ENCODE measurements around the gene ST3GAL3. TPM values are rescaled to one million over a fixed set of nuclear protein-coding genes. Genes with fewer than 3 reads are reported as not detected.

Gene ST3GAL3
- total and polyA plus RNA-seq, 2 of the 13 experiments (the other 11 are each of a cell fraction or from before 2014, with no cell fraction given) = 5.1 to 8.1 TPM

DNA sequence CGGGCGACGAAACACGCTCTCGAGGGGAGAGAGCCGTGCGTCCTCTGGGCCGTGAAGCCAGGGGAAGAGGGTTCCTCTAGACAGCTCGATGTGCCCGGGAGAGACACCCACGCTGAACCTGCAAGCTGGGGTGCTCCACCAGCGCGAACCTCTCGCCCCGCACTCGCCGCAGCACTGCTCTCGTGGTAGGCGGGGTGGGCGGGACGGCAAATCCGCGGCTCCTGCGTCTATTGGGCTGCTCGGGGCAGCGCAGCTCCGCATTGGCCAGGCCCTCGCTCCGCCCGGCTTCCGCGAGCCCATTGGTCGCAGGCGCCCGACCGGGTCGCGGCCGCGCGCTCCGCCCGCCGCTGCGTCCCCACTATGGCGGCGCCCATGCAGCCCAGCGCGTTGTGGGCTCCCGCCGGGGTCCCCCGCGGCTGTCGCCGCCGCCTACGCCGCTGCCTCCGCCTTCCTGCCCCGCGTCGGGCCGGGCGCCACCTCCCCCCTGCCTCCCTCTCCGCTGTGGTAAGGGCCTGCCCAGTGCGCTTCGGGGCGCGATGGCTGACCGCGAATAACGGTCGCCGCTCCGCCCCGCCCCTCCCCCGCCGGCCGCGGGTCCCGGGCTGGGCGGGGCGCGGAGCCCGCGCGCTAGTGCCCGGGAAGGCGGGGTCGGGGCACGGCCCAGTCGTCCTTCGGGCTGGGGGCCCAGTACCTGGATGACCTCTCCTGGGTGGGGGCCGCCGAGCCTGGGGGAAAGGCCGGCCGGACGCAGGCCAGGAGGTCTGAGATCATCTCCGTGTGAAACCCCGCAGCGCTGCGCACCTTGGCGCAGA is at the start of gene ST3GAL3 (continued):
- TF ChIP-seq ZNF772 (CRISPR knock-in tag; IDR thresholded peaks at IDR 0.05) (peak; percentile 66; the same call in 1 of the 2 replicates), TFDP1 (CRISPR knock-in tag; IDR thresholded peaks at IDR 0.05; ENCODE audit: borderline replicate concordance) (peak; percentile 86), ZNF713 (CRISPR knock-in tag; IDR thresholded peaks at IDR 0.05) (peak; percentile 93; the same call in 1 of the 2 replicates), ZEB1 (IDR thresholded peaks at IDR 0.05; ENCODE audit: insufficient replicate concordance, low read depth) (peak; percentile 38), ZIK1 (CRISPR knock-in tag; IDR thresholded peaks at IDR 0.05; ENCODE audit: borderline replicate concordance, low read depth) (peak; percentile 84; the same call in 1 of the 2 replicates), PPARG (CRISPR knock-in tag; conservative IDR thresholded peaks at IDR 0.05) (peak; percentile 41; the same call in 1 of the 2 replicates), ONECUT2 (CRISPR knock-in tag; IDR thresholded peaks at IDR 0.05) (no peak), MED8 (CRISPR knock-in tag; IDR thresholded peaks at IDR 0.05; ENCODE audit: insufficient replicate concordance) (peak; percentile 36), RFXAP (CRISPR knock-in tag; IDR thresholded peaks at IDR 0.05; ENCODE audit: borderline replicate concordance) (peak; percentile 82; the same call in 1 of the 2 replicates), FOSL2 (CRISPR knock-in tag; IDR thresholded peaks at IDR 0.05) (peak; percentile 8; the same call in 1 of the 2 replicates), YEATS4 (CRISPR knock-in tag; IDR thresholded peaks at IDR 0.05; ENCODE audit: borderline replicate concordance) (peak; percentile 90), TAF15 (IDR thresholded peaks at IDR 0.05; ENCODE audit: low read depth, low read length, poor library complexity, severe bottlenecking) (no peak), NFIC (IDR thresholded peaks at IDR 0.05; ENCODE audit: low read length) (no peak), SALL1 (CRISPR knock-in tag; IDR thresholded peaks at IDR 0.05) (peak; percentile 74), DMTF1 (CRISPR knock-in tag; IDR thresholded peaks at IDR 0.05) (no peak), POGZ (CRISPR knock-in tag; IDR thresholded peaks at IDR 0.05) (0 out of 2 replicates have a peak, but pooled peaks have one; percentile 34), ZNF777 (CRISPR knock-in tag; IDR thresholded peaks at IDR 0.05) (peak; percentile 48; the same call in 1 of the 2 replicates), ZNF503 (CRISPR knock-in tag; IDR thresholded peaks at IDR 0.05) (no peak), CENPT (CRISPR knock-in tag; IDR thresholded peaks at IDR 0.05; ENCODE audit: low read depth) (0 out of 2 replicates have a peak, but pooled peaks have one; percentile 35), HNF4A (CRISPR knock-in tag; IDR thresholded peaks at IDR 0.05) (no peak)
- TF ChIP-seq, protein P1, sequence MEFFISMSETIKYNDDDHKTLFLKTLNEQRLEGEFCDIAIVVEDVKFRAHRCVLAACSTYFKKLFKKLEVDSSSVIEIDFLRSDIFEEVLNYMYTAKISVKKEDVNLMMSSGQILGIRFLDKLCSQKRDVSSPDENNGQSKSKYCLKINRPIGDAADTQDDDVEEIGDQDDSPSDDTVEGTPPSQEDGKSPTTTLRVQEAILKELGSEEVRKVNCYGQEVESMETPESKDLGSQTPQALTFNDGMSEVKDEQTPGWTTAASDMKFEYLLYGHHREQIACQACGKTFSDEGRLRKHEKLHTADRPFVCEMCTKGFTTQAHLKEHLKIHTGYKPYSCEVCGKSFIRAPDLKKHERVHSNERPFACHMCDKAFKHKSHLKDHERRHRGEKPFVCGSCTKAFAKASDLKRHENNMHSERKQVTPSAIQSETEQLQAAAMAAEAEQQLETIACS (CRISPR knock-in tag; IDR thresholded peaks at IDR 0.05) = peak; percentile 76

Data from HepG2 (cell line).